SU-DHL-6 (cell line): ENCODE results near the gene HELLS.
"Not testable (repeated sequence)": the region's sequence is repeated elsewhere in the genome, so short reads cannot be mapped to it uniquely, and the experiment has no call there.

Source experiments
- CTCF ChIP-seq: fragments of 200-600 bp; sonication (generic); IDR thresholded peaks from one replicate; pipeline ENCODE4 v1.5.1; 2017; ENCODE audit warnings: antibody characterized with exemption, mild to moderate bottlenecking, low read length, moderate library complexity; ENCODE audit not compliant: insufficient read depth, poor library complexity, severe bottlenecking
- EZH2phosphoT487 ChIP-seq: fragments of 200-600 bp; sonication (generic), shearing (Covaris generic); conservative IDR thresholded peaks from 2 replicates; pipeline ENCODE4 v1.6.1; 2018; ENCODE audit warnings: mild to moderate bottlenecking, antibody characterized with exemption, low read length, moderate library complexity, mixed read lengths

GRCh38 chr10:94531550-94531949 is 14.0 kb upstream of the HELLS start:
- not testable (repeated sequence) for TF ChIP-seq CTCF, EZH2phosphoT487
